KMS-11 (cell line): Measurements from ENCODE around the gene PSMB2.
A peak's percentile ranks its signal among the peaks of the same experiment; 100 is the strongest.
"Not testable (repeated sequence)": the region's sequence is repeated elsewhere in the genome, so short reads cannot be mapped to it uniquely, and the experiment has no call there.

Experiments used
- H2AFZ ChIP-seq: fragments of 200-600 bp; sonication (generic); 2 replicates; pipeline ENCODE4 v1.6.1; 2016; ENCODE audit warnings: antibody characterized with exemption, mixed run types, low read depth
- H3K27ac ChIP-seq: fragments of 200-600 bp; sonication (generic); 2 replicates; pipeline ENCODE4 v1.6.1; 2016; ENCODE audit warnings: mild to moderate bottlenecking, mixed run types
- H3K27me3 ChIP-seq: fragments of 200-600 bp; sonication (generic); 2 replicates; pipeline ENCODE4 v1.6.1; 2017; ENCODE audit warnings: mild to moderate bottlenecking, low read depth, mixed run types, moderate library complexity; ENCODE audit not compliant: insufficient read depth
- H3K36me3 ChIP-seq: fragments of 200-600 bp; sonication (generic); 2 replicates; pipeline ENCODE4 v1.6.1; 2017; ENCODE audit warnings: mild to moderate bottlenecking, mixed run types; ENCODE audit not compliant: insufficient read depth
- H3K4me1 ChIP-seq: fragments of 200-600 bp; sonication (generic); 2 replicates; pipeline ENCODE4 v1.6.1; 2016; ENCODE audit warnings: mild to moderate bottlenecking, low read depth, mixed run types; ENCODE audit not compliant: poor library complexity, severe bottlenecking
- H3K4me2 ChIP-seq: fragments of 200-600 bp; sonication (generic); 2 replicates; pipeline ENCODE4 v1.7.0; 2016; ENCODE audit warnings: mild to moderate bottlenecking, mixed run types
- H3K4me3 ChIP-seq: fragments of 200-600 bp; sonication (generic); IDR thresholded peaks from 2 replicates; pipeline ENCODE4 v1.6.1; 2017; ENCODE audit warnings: low read depth, low read length, mixed read lengths; ENCODE audit not compliant: insufficient read depth
- H3K79me2 ChIP-seq: fragments of 200-600 bp; sonication (generic); 2 replicates; pipeline ENCODE4 v1.6.1; 2016; ENCODE audit warnings: low read depth, mixed run types; ENCODE audit not compliant: insufficient read depth
- H3K9ac ChIP-seq: fragments of 200-600 bp; sonication (generic); 2 replicates; pipeline ENCODE4 v1.6.1; 2016; ENCODE audit warnings: mild to moderate bottlenecking, mixed run types
- H4K20me1 ChIP-seq: fragments of 200-600 bp; sonication (generic); 2 replicates; pipeline ENCODE4 v1.6.1; 2016; ENCODE audit warnings: mild to moderate bottlenecking, mixed run types; ENCODE audit not compliant: insufficient read depth
- CTCF ChIP-seq: fragments of 200-600 bp; sonication (generic); conservative IDR thresholded peaks from 2 replicates; pipeline ENCODE4 v1.6.1; 2017; ENCODE audit warnings: low read depth, mild to moderate bottlenecking, antibody characterized with exemption, low read length, moderate library complexity, mixed read lengths

The PSMB2 gene

GRCh38 chr1:35641233-35641866 lies at the start of gene PSMB2:
Gene PSMB2 (minus strand): TSS chr1:35641526. CDS start chr1:35641432, 94 bp downstream.
- H3K36me3 ChIP-seq: no peaks in the 10 kb centered on the region; the same call in 1 of the 2 replicates
- peaks cover 43% of the 10 kb centered on the region for H3K4me1 ChIP-seq
- H3K4me2 ChIP-seq: peak within 1 kb of the TSS; percentile 88
- H4K20me1 ChIP-seq: peaks cover 6% of the 10 kb centered on the region
- no peak within 1 kb of the TSS for H3K4me3 ChIP-seq
- peak within 1 kb of the TSS; percentile 92 for H3K9ac ChIP-seq
- peak within 1 kb of the TSS; percentile 93 for H3K27ac ChIP-seq
- H3K27me3 ChIP-seq: no peaks in the 10 kb centered on the region; the same call in 1 of the 2 replicates
- H2AFZ ChIP-seq: peak within 1 kb of the TSS; percentile 98
- no peak for TF ChIP-seq CTCF
- peaks cover 50% of the 10 kb centered on the region for H3K79me2 ChIP-seq

- H3K27ac ChIP-seq: no peak overlapping the region
- no peak overlapping the region for H2AFZ ChIP-seq
- no peak overlapping the region for H3K4me3 ChIP-seq
- no peaks in the 10 kb centered on the region for H3K36me3 ChIP-seq
- H3K79me2 ChIP-seq: no peaks in the 10 kb centered on the region
- no peak overlapping the region for H3K4me2 ChIP-seq
- H3K4me1 ChIP-seq: no peaks in the 10 kb centered on the region
- H3K9ac ChIP-seq: no peak overlapping the region
- no peaks in the 10 kb centered on the region for H4K20me1 ChIP-seq
- no peaks in the 10 kb centered on the region for H3K27me3 ChIP-seq
- TF ChIP-seq CTCF: no peak
Observed at GRCh38 chr1:35691080-35691479, 49.8 kb upstream of the PSMB2 start.

- not testable (repeated sequence) for H3K79me2 ChIP-seq, H3K4me3 ChIP-seq, H3K4me1 ChIP-seq, H3K4me2 ChIP-seq, H3K27ac ChIP-seq, H3K9ac ChIP-seq, H4K20me1 ChIP-seq, H3K27me3 ChIP-seq, H3K36me3 ChIP-seq, H2AFZ ChIP-seq
Observed at GRCh38 chr1:35690103-35690502, 48.8 kb upstream of the PSMB2 start.

- Histone ChIP-seq H3K4me3 (no peak overlapping the region), H3K27me3 (no peaks in the 10 kb centered on the region), H3K36me3 (no peaks in the 10 kb centered on the region), H3K4me2 (no peak overlapping the region), H3K27ac (no peak overlapping the region), H3K4me1 (no peaks in the 10 kb centered on the region), H2AFZ (no peak overlapping the region), H3K79me2 (no peaks in the 10 kb centered on the region), H3K9ac (no peak overlapping the region), H4K20me1 (no peaks in the 10 kb centered on the region)
- TF ChIP-seq CTCF: no peak
Observed at GRCh38 chr1:35688161-35688560, 46.8 kb upstream of the PSMB2 start.

GRCh38 chr1:35683012-35683411 lies 41.7 kb upstream of the PSMB2 start:
- TF ChIP-seq CTCF: no peak
- H3K36me3 ChIP-seq: no peaks in the 10 kb centered on the region
- H2AFZ ChIP-seq: no peak overlapping the region
- H4K20me1 ChIP-seq: no peaks in the 10 kb centered on the region
- no peaks in the 10 kb centered on the region for H3K27me3 ChIP-seq
- H3K4me3 ChIP-seq: no peak overlapping the region
- no peaks in the 10 kb centered on the region for H3K4me1 ChIP-seq
- H3K9ac ChIP-seq: no peak overlapping the region
- no peaks in the 10 kb centered on the region for H3K79me2 ChIP-seq
- H3K4me2 ChIP-seq: no peak overlapping the region
- H3K27ac ChIP-seq: no peak overlapping the region
